B cell (primary cell): ENCODE data around the gene DYNLT2. TPM values are rescaled to one million over a fixed set of nuclear protein-coding genes. Genes with fewer than 3 reads are reported as not detected.

Source experiments
- ATAC-seq: fragments of 200-7000 bp; cut with Tn5 transposase; one replicate; pipeline ENCODE4 v1.10.0; 2021; ENCODE audit warnings: low read depth, mild to moderate bottlenecking, moderate number of reproducible peaks, moderate library complexity
- CTCF ChIA-PET: fragments of 350-600 bp; sonication (Branson Sonifier 250); formaldehyde crosslinking; loops from one replicate; lab custom pipeline; 2021; ENCODE audit warnings: antibody characterized with exemption, inconsistent platforms; lab: Charles Lee
- POLR2A ChIA-PET: fragments of 350-600 bp; sonication (Branson Sonifier 250); formaldehyde crosslinking; loops from one replicate; lab custom pipeline; 2021; ENCODE audit warnings: antibody characterized with exemption; lab: Charles Lee
- DNase-seq: peaks from one replicate; pipeline ENCODE4 v3.0.0; 2013
- H2AFZ ChIP-seq: 2 replicates; pipeline ENCODE4 v1.6.1; 2012; ENCODE audit warnings: mild to moderate bottlenecking, low read depth, low read length; ENCODE audit not compliant: insufficient read depth, poor library complexity, severe bottlenecking
- H3K27ac ChIP-seq, 2 donors: 1 replicate in 1 of 2; 2 replicates in 1 of 2; pipeline ENCODE4 v1.5.1; 2012 to 2013; ENCODE audit warnings: low read length in 2 of 2, mild to moderate bottlenecking in 2 of 2, moderate library complexity in 1 of 2
- H3K27me3 ChIP-seq, 4 experiments: fragments of 200-600 bp in 1 of 4; sonication (generic) in 1 of 4; replicated peaks in 1 of 4; 1 replicate in 2 of 4; 2 replicates in 2 of 4; pipeline versions ENCODE4 v1.6.1 to v1.7.0; 2013 to 2016; ENCODE audit warnings: low read length in 3 of 4, mild to moderate bottlenecking in 2 of 4, mixed read lengths in 1 of 4, moderate library complexity in 1 of 4; ENCODE audit not compliant: insufficient read depth in 4 of 4, control insufficient read depth in 3 of 4; ENCODE audit errors: control extremely low read depth in 1 of 4
- H3K36me3 ChIP-seq, 2 experiments: replicated peaks in 1 of 2; 1 replicate in 1 of 2; 2 replicates in 1 of 2; pipeline versions ENCODE4 v1.6.1 to v1.7.1; 2013; ENCODE audit warnings: low read length in 1 of 2; ENCODE audit not compliant: insufficient read depth in 2 of 2, control insufficient read depth in 1 of 2; ENCODE audit errors: control extremely low read depth in 1 of 2, extremely low read depth in 1 of 2
- H3K4me1 ChIP-seq, 2 donors: fragments of 200-600 bp in 1 of 2; sonication (generic) in 1 of 2; 1 replicate in 1 of 2; 2 replicates in 1 of 2; pipeline versions ENCODE4 v1.5.1 to v1.6.1; 2013 to 2017; ENCODE audit warnings: low read length in 2 of 2; ENCODE audit not compliant: control insufficient read depth in 2 of 2, insufficient read depth in 2 of 2
- H3K4me2 ChIP-seq: replicated peaks from 2 replicates; pipeline ENCODE3; 2012; ENCODE audit warnings: mild to moderate bottlenecking, low read depth, low read length; ENCODE audit not compliant: poor library complexity, severe bottlenecking
- H3K4me3 ChIP-seq, 5 experiments: fragments of 200-600 bp in 1 of 5; sonication (generic) in 1 of 5; 1 replicate in 3 of 5; 2 replicates in 2 of 5; pipeline versions ENCODE4 v1.5.1 to v1.7.0; 2011 to 2016; ENCODE audit warnings: low read length in 4 of 5, mild to moderate bottlenecking in 4 of 5, low read depth in 2 of 5, control low read depth in 1 of 5, moderate library complexity in 1 of 5; ENCODE audit not compliant: insufficient read depth in 1 of 5; ENCODE audit errors: control extremely low read depth in 1 of 5, extremely low read depth in 1 of 5
- H3K79me2 ChIP-seq: fragments of 200-600 bp; sonication (generic); one replicate; pipeline ENCODE4 v1.6.0; 2016; ENCODE audit warnings: low read length; ENCODE audit not compliant: control insufficient read depth, insufficient read depth
- H3K9ac ChIP-seq: fragments of 200-600 bp; sonication (generic); 2 replicates; pipeline ENCODE4 v1.6.1; 2017; ENCODE audit warnings: mild to moderate bottlenecking, low read length, moderate library complexity
- H3K9me3 ChIP-seq, 3 donors: one replicate each; pipeline versions ENCODE4 v1.6.1 to v1.7.1; 2013; ENCODE audit warnings: low read length in 2 of 3; ENCODE audit not compliant: control insufficient read depth in 2 of 3, insufficient read depth in 1 of 3; ENCODE audit errors: control extremely low read depth in 1 of 3
- H4K20me1 ChIP-seq: 2 replicates; pipeline ENCODE4 v1.6.0; 2012; ENCODE audit warnings: mild to moderate bottlenecking, low read length; ENCODE audit not compliant: insufficient read depth, control insufficient read depth, poor library complexity, severe bottlenecking
- H3K27ac Mint-ChIP-seq: one replicate; pipeline ENCODE4 v1.8.0; 2021; ENCODE audit warnings: mixed read lengths
- H3K27me3 Mint-ChIP-seq: one replicate; pipeline ENCODE4 v1.8.0; 2021; ENCODE audit warnings: mixed read lengths
- H3K4me1 Mint-ChIP-seq: one replicate; pipeline ENCODE4 v1.8.0; 2021; ENCODE audit warnings: mixed read lengths
- H3K4me3 Mint-ChIP-seq: one replicate; pipeline ENCODE4 v1.8.0; 2021; ENCODE audit warnings: mixed read lengths
- H3K9me3 Mint-ChIP-seq: one replicate; pipeline ENCODE4 v1.8.0; 2022; ENCODE audit warnings: mixed read lengths; ENCODE audit not compliant: insufficient read depth
- EZH2 ChIP-seq: IDR thresholded peaks from 2 replicates; pipeline ENCODE4 v1.6.1; 2012; ENCODE audit warnings: borderline replicate concordance, low read depth, mild to moderate bottlenecking, moderate library complexity, low read length; ENCODE audit not compliant: insufficient read depth, poor library complexity, severe bottlenecking
- WGBS: methylation state at CpG from one replicate; pipeline ENCODE4 v1.1.5; 2013; ENCODE audit warnings: missing lambda C conversion rate; ENCODE audit not compliant: insufficient coverage; 5-methylcytosine and 5-hydroxymethylcytosine counted together
- intact Hi-C: fragments of 100-400 bp; cut with micrococcal nuclease; formaldehyde crosslinking; loops from one replicate; pipeline ENCODE4 v1.10.0; 2022
- polyA plus RNA-seq: library from polyadenylated mRNA; depleted of rRNA; stranded (reverse); fragments of >200 nt; gene quantifications from 2 replicates; pipeline ENCODE4 v1.2.3, GENCODE V29; 2012
- total RNA-seq, 2 donors: library from RNA; stranded (reverse); fragments of 120-200 nt in 1 of 2; gene quantifications; 1 replicate in 1 of 2; 2 replicates in 1 of 2; pipeline versions ENCODE4 v1.2.3 to v1.2.4, GENCODE V29; 2013 to 2022
- TF ChIP-seq, protein P1 (sequence below): fragments of 200-600 bp; IDR thresholded peaks from one replicate; pipeline ENCODE4 v1.8.0; 2022; ENCODE audit warnings: antibody characterized with exemption, mild to moderate bottlenecking

DYNLT2 gene
- total and polyA plus RNA-seq, 2 donors (not counting 1 experiment from before 2014, with no cell fraction given): 2.4 to 7.2 TPM

GRCh38 chr6:169800668-169801395 lies 49.5 kb upstream of the DYNLT2 start:
- H3K4me3 Mint-ChIP-seq: no peak overlapping the region
- no peaks in the 10 kb centered on the region for H3K9me3 Mint-ChIP-seq
- H3K27me3 ChIP-seq: peaks cover 0 to 6% (median 4%) of the 10 kb centered on the region in 4 experiments
- H3K9ac ChIP-seq: no peak overlapping the region
- no peak for ATAC-seq
- H3K9me3 ChIP-seq: no peaks in the 10 kb centered on the region
- H3K4me2 ChIP-seq: no peak overlapping the region
- no peak overlapping the region for H3K27ac Mint-ChIP-seq
- 93% methylated on average over 11 of the region's 13 CpGs for WGBS
- no peak for DNase-seq
- peaks cover 17% of the 10 kb centered on the region for H3K4me1 Mint-ChIP-seq
- no peak overlapping the region for H3K27ac ChIP-seq
- no peak overlapping the region for H2AFZ ChIP-seq
- intact Hi-C loops: no loop called here
- H4K20me1 ChIP-seq: no peaks in the 10 kb centered on the region
- no peaks in the 10 kb centered on the region for H3K36me3 ChIP-seq
- CTCF ChIA-PET: interaction anchor here (1.2 kb wide), 1 partner anchor 11 kb away, joined by 5 read pairs; no protein-coding TSS in a partner anchor
- POLR2A ChIA-PET: no interaction called here
- no peak overlapping the region for H3K4me3 ChIP-seq
- TF ChIP-seq EZH2: no peak
- TF ChIP-seq, protein P1, sequence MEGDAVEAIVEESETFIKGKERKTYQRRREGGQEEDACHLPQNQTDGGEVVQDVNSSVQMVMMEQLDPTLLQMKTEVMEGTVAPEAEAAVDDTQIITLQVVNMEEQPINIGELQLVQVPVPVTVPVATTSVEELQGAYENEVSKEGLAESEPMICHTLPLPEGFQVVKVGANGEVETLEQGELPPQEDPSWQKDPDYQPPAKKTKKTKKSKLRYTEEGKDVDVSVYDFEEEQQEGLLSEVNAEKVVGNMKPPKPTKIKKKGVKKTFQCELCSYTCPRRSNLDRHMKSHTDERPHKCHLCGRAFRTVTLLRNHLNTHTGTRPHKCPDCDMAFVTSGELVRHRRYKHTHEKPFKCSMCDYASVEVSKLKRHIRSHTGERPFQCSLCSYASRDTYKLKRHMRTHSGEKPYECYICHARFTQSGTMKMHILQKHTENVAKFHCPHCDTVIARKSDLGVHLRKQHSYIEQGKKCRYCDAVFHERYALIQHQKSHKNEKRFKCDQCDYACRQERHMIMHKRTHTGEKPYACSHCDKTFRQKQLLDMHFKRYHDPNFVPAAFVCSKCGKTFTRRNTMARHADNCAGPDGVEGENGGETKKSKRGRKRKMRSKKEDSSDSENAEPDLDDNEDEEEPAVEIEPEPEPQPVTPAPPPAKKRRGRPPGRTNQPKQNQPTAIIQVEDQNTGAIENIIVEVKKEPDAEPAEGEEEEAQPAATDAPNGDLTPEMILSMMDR: no peak
- H3K79me2 ChIP-seq: no peaks in the 10 kb centered on the region
- H3K4me1 ChIP-seq: peaks cover 3 to 4% of the 10 kb centered on the region in 2 donors
- H3K27me3 Mint-ChIP-seq: peaks cover 55% of the 10 kb centered on the region

- no peak for ATAC-seq
- peaks cover 17% of the 10 kb centered on the region for H3K4me1 Mint-ChIP-seq
- POLR2A ChIA-PET: no interaction called here
- H4K20me1 ChIP-seq: no peaks in the 10 kb centered on the region
- no peak overlapping the region for H3K27ac Mint-ChIP-seq
- no peaks in the 10 kb centered on the region for H3K36me3 ChIP-seq
- peaks cover 52% of the 10 kb centered on the region for H3K27me3 Mint-ChIP-seq
- no peak overlapping the region for H3K27ac ChIP-seq
- no peaks in the 10 kb centered on the region for H3K79me2 ChIP-seq
- intact Hi-C loops: no loop called here
- H3K4me3 Mint-ChIP-seq: no peak overlapping the region
- H2AFZ ChIP-seq: no peak overlapping the region
- CTCF ChIA-PET: interaction anchor here (1.2 kb wide), 1 partner anchor 10 kb away, joined by 5 read pairs; no protein-coding TSS in a partner anchor
- WGBS: 86% methylated on average over 9 of the region's 9 CpGs
- H3K4me1 ChIP-seq: peaks cover 3 to 4% of the 10 kb centered on the region in 2 donors
- H3K9ac ChIP-seq: no peak overlapping the region
- DNase-seq: no peak
- peaks cover 0 to 5% (median 0%) of the 10 kb centered on the region in 4 experiments for H3K27me3 ChIP-seq
- no peak overlapping the region for H3K4me2 ChIP-seq
- no peaks in the 10 kb centered on the region for H3K9me3 Mint-ChIP-seq
- TF ChIP-seq, protein P1: no peak
- TF ChIP-seq EZH2: no peak
- H3K4me3 ChIP-seq: no peak overlapping the region
- H3K9me3 ChIP-seq: no peaks in the 10 kb centered on the region
Measured at GRCh38 chr6:169800116-169800667, 48.8 kb upstream of the DYNLT2 start.
